Hepatic stellate cell (primary cell): ENCODE data around the gene CCDC196.

Experiments
- DNase-seq: peaks from one replicate; pipeline ENCODE4 v3.0.0; 2011; ENCODE audit warnings: low spot score

CCDC196 gene

DNA sequence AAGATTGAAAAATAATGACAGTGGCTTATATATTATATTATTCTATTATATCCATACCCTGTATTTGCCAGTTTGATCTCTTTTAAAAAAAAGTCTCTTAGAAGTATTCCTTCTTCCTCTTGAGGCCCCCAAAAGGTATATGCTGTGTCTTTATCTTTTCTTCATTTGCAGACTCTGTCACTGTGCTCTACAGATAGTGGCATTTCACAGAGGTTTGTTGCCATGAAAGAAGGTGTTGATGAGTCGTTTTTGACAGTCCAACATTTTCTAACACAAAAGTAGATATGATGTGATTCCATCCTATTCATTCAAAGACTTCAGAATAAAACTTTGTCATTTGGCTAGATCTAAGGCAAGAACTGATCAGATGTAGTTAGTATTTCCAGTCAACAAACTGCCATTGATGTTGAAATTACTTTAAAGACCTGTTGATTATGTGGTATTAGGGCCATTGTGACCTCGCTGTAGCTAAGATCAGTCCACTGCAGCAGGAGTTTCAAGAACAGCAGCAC, at the start of gene CCDC196:
TSS of gene CCDC196 (plus strand) at position 462 of the 512 bp plus-strand sequence. CDS start 132 bp downstream, outside the sequence.
- DNase-seq = no peak

DNA sequence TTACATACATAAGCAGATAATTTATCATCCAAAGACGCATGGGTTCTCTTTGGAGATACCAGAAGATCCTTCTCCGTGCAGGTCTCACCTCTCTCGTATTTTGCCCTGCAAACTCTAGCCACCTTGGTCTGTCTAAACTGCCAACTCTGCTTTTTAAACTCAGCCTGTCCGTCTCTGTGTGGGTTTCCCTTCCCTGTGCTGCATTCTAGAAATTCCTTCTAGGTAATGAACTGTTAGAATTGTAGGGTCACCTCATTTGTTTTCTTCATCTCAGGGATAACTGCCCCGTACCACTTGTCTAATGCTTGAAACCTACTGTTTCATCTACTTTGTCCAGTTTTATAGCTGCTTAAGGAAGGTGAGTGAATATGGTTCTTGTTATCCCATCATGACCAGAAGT, 45.4 kb upstream of the CCDC196 start:
- DNase-seq = no peak

- no peak for DNase-seq
Measured at GRCh38 chr14:66442953-66443571, 43.1 kb upstream of the CCDC196 start.

DNA sequence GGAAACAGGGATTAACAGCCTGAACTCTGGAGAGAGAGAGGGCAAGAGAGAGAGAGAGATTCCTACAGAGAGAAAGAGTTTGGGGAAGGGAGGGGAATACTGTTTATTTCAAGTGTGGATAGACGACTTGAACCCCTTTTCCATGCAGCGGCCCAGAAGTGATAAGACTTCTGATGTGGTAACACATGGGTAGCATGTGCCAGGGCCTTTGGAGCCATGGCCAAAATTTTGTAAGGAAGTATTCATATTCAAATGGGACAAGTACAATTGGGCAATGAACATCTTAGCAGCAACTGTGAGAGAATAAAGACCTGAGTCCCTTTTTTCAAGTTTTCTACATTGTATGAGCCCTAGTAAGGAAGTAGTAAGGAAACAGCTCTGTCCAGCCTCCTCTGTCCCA, 42.4 kb upstream of the CCDC196 start:
- DNase-seq = no peak

DNA sequence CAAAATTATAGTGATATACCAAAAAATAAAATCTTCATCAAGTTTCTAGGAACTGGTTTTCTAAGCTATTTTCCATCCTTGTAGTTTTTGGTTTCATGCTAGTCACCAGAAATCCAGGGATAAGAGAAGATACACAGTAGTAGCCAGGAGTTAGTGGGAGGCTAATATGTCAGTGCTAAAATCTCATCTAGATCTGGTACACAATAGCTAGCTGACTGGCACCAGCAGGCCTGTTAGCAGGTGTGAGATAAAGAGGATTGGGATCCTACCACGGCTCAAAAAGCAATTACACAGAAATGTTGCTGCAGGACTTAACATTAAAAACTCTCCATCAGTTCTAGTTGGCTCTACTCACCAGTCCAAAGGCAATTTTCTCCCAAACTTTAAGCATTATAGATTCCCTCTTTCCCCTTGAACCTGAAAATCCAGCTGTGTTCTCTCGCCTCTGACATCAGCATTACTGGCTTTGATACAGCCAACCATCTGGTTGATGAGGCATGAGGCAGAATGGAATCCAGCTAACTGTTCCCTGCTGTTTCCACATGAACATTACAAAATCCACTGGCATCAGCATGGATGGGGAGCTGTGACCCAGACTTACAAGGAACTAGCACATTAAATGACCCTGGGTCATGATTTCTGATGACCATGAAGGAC, 41.8 kb upstream of the CCDC196 start:
- no peak for DNase-seq

- no peak for DNase-seq
Measured at GRCh38 chr14:66445936-66446335, 40.2 kb upstream of the CCDC196 start.

GRCh38 chr14:66453469-66453868, 32.7 kb upstream of the CCDC196 start:
- no peak for DNase-seq

- no peak for DNase-seq
Measured at GRCh38 chr14:66459603-66460002, 26.6 kb upstream of the CCDC196 start.

DNA sequence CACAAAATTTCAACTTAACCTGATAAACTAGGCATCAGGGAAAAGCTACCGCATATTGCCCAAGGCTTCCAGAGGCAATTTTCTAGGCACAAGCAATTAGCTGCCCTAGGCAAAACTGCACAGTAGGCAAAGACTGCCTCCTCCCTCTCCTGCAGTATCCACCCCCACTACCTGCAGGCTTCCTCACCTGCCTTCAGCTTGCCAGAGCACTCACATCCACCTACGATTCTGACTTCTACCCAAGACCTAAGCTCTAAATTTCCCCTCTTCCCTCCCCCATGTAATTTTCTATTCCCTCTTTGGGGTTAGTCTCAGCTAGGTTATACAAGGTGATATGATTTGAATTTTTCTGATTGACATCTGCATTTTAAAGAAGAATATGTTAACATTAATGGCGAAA, 21.9 kb upstream of the CCDC196 start:
- no peak for DNase-seq

DNA sequence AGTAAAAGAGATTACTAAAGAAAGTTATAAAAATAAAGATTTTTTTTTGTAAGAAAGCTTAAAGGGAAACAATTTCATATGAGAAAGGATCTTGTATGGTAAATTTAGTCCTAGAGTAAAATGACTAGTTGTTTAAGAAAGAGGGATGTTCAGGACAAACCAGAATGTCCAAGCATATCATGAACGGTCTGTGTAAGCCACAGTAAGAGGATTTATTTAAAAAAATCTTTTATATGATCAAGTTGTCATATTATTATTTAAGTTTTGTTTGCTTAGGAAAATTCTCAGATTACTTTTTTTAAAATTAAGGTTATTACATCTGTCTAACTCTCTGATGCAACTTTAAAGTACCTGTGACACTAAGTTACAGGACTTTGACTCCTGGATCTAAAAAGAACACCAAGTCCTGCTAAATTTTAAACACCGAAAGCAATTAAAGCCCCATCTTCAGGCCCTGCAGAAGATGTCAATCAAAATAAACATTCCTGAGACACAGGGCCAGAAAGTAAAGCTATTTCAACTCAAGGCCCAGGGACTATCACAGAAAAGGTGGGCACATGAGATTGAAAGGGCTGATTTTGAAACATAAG, 17.3 kb upstream of the CCDC196 start:
- DNase-seq = no peak

GRCh38 chr14:66471584-66471983, 14.6 kb upstream of the CCDC196 start:
- no peak for DNase-seq

- DNase-seq = no peak
Measured at GRCh38 chr14:66472251-66472650, 13.9 kb upstream of the CCDC196 start.

- DNase-seq = no peak
Measured at GRCh38 chr14:66473223-66473622, 12.9 kb upstream of the CCDC196 start.

GRCh38 chr14:66476964-66477363, 9.2 kb upstream of the CCDC196 start:
- DNase-seq = no peak

- no peak for DNase-seq
Measured at GRCh38 chr14:66477567-66477966, 8.6 kb upstream of the CCDC196 start.

- no peak for DNase-seq
Measured at GRCh38 chr14:66482873-66483272, 3.3 kb upstream of the CCDC196 start.

- no peak for DNase-seq
Measured at GRCh38 chr14:66483322-66483721, 2.8 kb upstream of the CCDC196 start.

DNA sequence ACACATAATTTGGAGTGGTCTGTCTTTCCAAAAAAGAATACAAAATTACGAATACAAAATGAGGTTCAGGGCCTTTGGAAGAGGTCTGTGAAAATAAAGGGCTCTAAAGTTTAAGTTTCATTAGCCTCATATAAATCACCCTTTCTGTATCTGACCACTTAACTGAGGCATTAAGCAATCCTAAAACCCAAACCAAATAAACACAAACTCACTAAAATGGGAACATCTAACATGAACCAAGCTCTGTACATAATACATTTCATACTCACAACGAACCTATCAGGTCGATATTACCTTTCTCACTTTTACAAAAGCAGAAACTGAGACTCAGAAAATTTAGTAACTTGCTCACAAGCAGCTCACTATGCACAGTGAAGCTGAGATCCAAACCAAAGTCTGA, 1.1 kb upstream of the CCDC196 start:
- DNase-seq = no peak

DNA sequence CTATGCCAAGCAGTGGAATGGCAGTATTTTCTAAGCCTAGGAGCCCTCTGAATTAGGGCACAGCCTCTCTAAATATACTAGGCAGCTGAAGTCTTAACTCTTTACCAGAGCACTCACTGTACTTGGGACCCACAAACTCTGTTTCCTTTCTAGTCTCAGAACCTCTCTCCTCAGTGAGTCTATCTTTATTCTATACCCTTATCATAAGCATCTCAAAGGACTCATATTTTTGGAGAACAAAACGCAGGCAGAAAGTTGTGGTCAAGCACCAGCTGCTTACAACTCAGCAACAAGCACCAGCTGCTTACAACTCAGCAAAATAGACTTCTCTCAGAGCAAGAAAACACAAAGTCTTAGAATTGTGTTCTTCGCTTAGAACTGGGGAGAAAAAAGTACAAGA, 993 bp downstream of the CCDC196 start:
- no peak for DNase-seq

- DNase-seq = no peak
Measured at GRCh38 chr14:66490143-66491111, 4.3 kb downstream of the CCDC196 start.

- no peak for DNase-seq
Measured at GRCh38 chr14:66493750-66494149, 7.6 kb downstream of the CCDC196 start.
